Natural killer cell (primary cell): Measurements from ENCODE around the gene CRIM1. TPM values are rescaled to one million over a fixed set of nuclear protein-coding genes. Genes with fewer than 3 reads are reported as not detected.

ENCODE experiments used
- ATAC-seq, 3 donors: fragments of 150-1000 bp in 2 of 3; fragments of 200-7000 bp in 1 of 3; cut with Tn5 transposase; 1 replicate in 1 of 3; 2 replicates in 2 of 3; pipeline ENCODE4 v1.10.0; 2021; ENCODE audit warnings: mild to moderate bottlenecking in 2 of 3, moderate library complexity in 2 of 3
- DNase-seq, 2 donors: peaks; one replicate each; pipeline versions ENCODE4 v3.0.0 to v3.0.0-alpha.2; 2013 to 2021; ENCODE audit warnings: mixed read lengths in 1 of 2
- H3K27ac ChIP-seq: one replicate; pipeline ENCODE4 v1.5.1; 2013; ENCODE audit warnings: mild to moderate bottlenecking, low read length
- H3K27me3 ChIP-seq: one replicate; pipeline ENCODE4 v1.6.1; 2013; ENCODE audit warnings: low read length; ENCODE audit not compliant: control insufficient read depth, insufficient read depth
- H3K36me3 ChIP-seq: one replicate; pipeline ENCODE4 v1.6.1; 2013; ENCODE audit warnings: low read length; ENCODE audit not compliant: control insufficient read depth, insufficient read depth
- H3K4me1 ChIP-seq: one replicate; pipeline ENCODE4 v1.6.1; 2013; ENCODE audit warnings: low read length; ENCODE audit not compliant: control insufficient read depth, insufficient read depth
- H3K4me3 ChIP-seq: one replicate; pipeline ENCODE4 v1.5.1; 2013; ENCODE audit warnings: low read length
- H3K9me3 ChIP-seq: one replicate; pipeline ENCODE4 v1.6.1; 2013; ENCODE audit warnings: low read length; ENCODE audit not compliant: control insufficient read depth, insufficient read depth
- H3K27ac Mint-ChIP-seq, 2 donors: one replicate each; pipeline ENCODE4 v1.8.0; 2022; ENCODE audit warnings: mild to moderate bottlenecking in 2 of 2, mixed read lengths in 2 of 2, moderate library complexity in 1 of 2
- H3K27me3 Mint-ChIP-seq, 2 donors: one replicate each; pipeline ENCODE4 v1.8.0; 2022; ENCODE audit warnings: low read depth in 2 of 2, mixed read lengths in 2 of 2
- H3K36me3 Mint-ChIP-seq: one replicate; pipeline ENCODE4 v1.8.0; 2022; ENCODE audit warnings: mixed read lengths
- H3K4me1 Mint-ChIP-seq, 2 donors: one replicate each; pipeline ENCODE4 v1.8.0; 2022; ENCODE audit warnings: mixed read lengths in 2 of 2
- H3K4me3 Mint-ChIP-seq: one replicate; pipeline ENCODE4 v1.8.0; 2022; ENCODE audit warnings: mild to moderate bottlenecking, moderate library complexity, mixed read lengths
- H3K9me3 Mint-ChIP-seq, 2 donors: one replicate each; pipeline ENCODE4 v1.8.0; 2022; ENCODE audit warnings: mixed read lengths in 2 of 2
- CTCF ChIP-seq: fragments of 200-600 bp; IDR thresholded peaks from one replicate; pipeline ENCODE4 v1.8.0; 2022; ENCODE audit warnings: antibody characterized with exemption
- WGBS: methylation state at CpG from one replicate; pipeline ENCODE4 v1.1.7; 2013; ENCODE audit warnings: missing lambda C conversion rate; ENCODE audit not compliant: insufficient coverage; 5-methylcytosine and 5-hydroxymethylcytosine counted together
- intact Hi-C: fragments of 100-400 bp; cut with micrococcal nuclease; formaldehyde crosslinking; loops from one replicate; pipeline ENCODE4 v1.14.2; 2022
- total RNA-seq, 4 donors: library from RNA; stranded (reverse); fragments of 120-200 nt in 1 of 4; gene quantifications; one replicate each; pipeline versions ENCODE4 v1.2.3 to v1.2.4, GENCODE V29; 2013 to 2022

CRIM1 gene
- total RNA-seq, 3 donors from 2014 or later (not counting 1 experiment from before 2014, with no cell fraction given), result 19.3 to 34.1 (median 32.9) TPM

- ATAC-seq, result no peak
- Histone ChIP-seq H3K27ac (no peak overlapping the region), H3K4me3 (no peak overlapping the region), H3K27me3 (no peaks in the 10 kb centered on the region), H3K4me1 (peaks cover 6% of the 10 kb centered on the region), H3K9me3 (no peaks in the 10 kb centered on the region), H3K36me3 (peaks cover 18% of the 10 kb centered on the region)
- Mint-ChIP-seq H3K4me3 (no peak overlapping the region), H3K36me3 (peaks cover 6% of the 10 kb centered on the region), H3K27ac (no peak overlapping the region), H3K27me3 (no peaks in the 10 kb centered on the region), H3K9me3 (no peaks in the 10 kb centered on the region), H3K4me1 (peaks cover 16 to 20% of the 10 kb centered on the region in 2 donors)
- DNase-seq, result no peak
- intact Hi-C loops, result no loop called here
- TF ChIP-seq CTCF, result no peak
- 95% methylated on average over 7 of the region's 8 CpGs for WGBS
These were observed 89.7 kb downstream of the CRIM1 start for GRCh38 chr2:36445185-36445866.

- Mint-ChIP-seq H3K4me1 (peaks cover 15 to 19% of the 10 kb centered on the region in 2 donors), H3K36me3 (peaks cover 6% of the 10 kb centered on the region), H3K9me3 (no peaks in the 10 kb centered on the region), H3K27ac (no peak overlapping the region), H3K27me3 (no peaks in the 10 kb centered on the region), H3K4me3 (no peak overlapping the region)
- Histone ChIP-seq H3K27me3 (no peaks in the 10 kb centered on the region), H3K27ac (no peak overlapping the region), H3K36me3 (peaks cover 18% of the 10 kb centered on the region), H3K4me1 (peaks cover 3% of the 10 kb centered on the region), H3K4me3 (no peak overlapping the region), H3K9me3 (no peaks in the 10 kb centered on the region)
- 100% methylated on average over 1 of the region's 3 CpGs for WGBS
- intact Hi-C loops, result no loop called here
- no peak for TF ChIP-seq CTCF
- ATAC-seq (no peak), DNase-seq (no peak)
These were observed 90.7 kb downstream of the CRIM1 start for GRCh38 chr2:36446294-36446693.

- no peak overlapping the region for H3K27ac Mint-ChIP-seq
- H3K27me3 Mint-ChIP-seq, result no peaks in the 10 kb centered on the region
- no peaks in the 10 kb centered on the region for H3K36me3 Mint-ChIP-seq
- no peak for TF ChIP-seq CTCF
- no peaks in the 10 kb centered on the region for H3K9me3 Mint-ChIP-seq
- H3K4me3 Mint-ChIP-seq, result no peak overlapping the region
- Histone ChIP-seq H3K4me3 (no peak overlapping the region), H3K27me3 (no peaks in the 10 kb centered on the region), H3K4me1 (no peaks in the 10 kb centered on the region), H3K36me3 (peaks cover 7% of the 10 kb centered on the region), H3K27ac (no peak overlapping the region), H3K9me3 (no peaks in the 10 kb centered on the region)
- DNase-seq (no peak), ATAC-seq (no peak)
- intact Hi-C loops, result no loop called here
- 98% methylated on average over 5 of the region's 7 CpGs for WGBS
- H3K4me1 Mint-ChIP-seq, result peaks cover 4 to 6% of the 10 kb centered on the region in 2 donors
These were observed 93.6 kb downstream of the CRIM1 start for GRCh38 chr2:36449213-36449612.

GRCh38 chr2:36449943-36450392 lies 94.4 kb downstream of the CRIM1 start:
- Mint-ChIP-seq H3K4me1 (peaks cover 0 to 6% of the 10 kb centered on the region in 2 donors), H3K27ac (no peak overlapping the region), H3K27me3 (no peaks in the 10 kb centered on the region), H3K9me3 (no peaks in the 10 kb centered on the region), H3K4me3 (no peak overlapping the region), H3K36me3 (no peaks in the 10 kb centered on the region)
- intact Hi-C loops, result no loop called here
- no peaks in the 10 kb centered on the region for H3K4me1 ChIP-seq
- no peaks in the 10 kb centered on the region for H3K9me3 ChIP-seq
- H3K36me3 ChIP-seq, result peaks cover 7% of the 10 kb centered on the region
- no peak overlapping the region for H3K4me3 ChIP-seq
- ATAC-seq, result no peak
- TF ChIP-seq CTCF, result no peak
- H3K27ac ChIP-seq, result no peak overlapping the region
- H3K27me3 ChIP-seq, result no peaks in the 10 kb centered on the region
- no peak for DNase-seq
- 90% methylated on average over 5 of the region's 6 CpGs for WGBS
